Ovary (tissue), 3 donors: ENCODE measurements around the gene SCML1.

Experiments
- POLR2A ChIP-seq: fragments of 450-650 bp; IDR thresholded peaks from one replicate; pipeline ENCODE4 v1.6.1; 2017; ENCODE audit warnings: antibody characterized with exemption, mild to moderate bottlenecking, moderate library complexity
- TF ChIP-seq, protein P1 (sequence below), 3 donors: fragments of 450-650 bp in 2 of 3; fragments of 200-600 bp in 1 of 3; IDR thresholded peaks; one replicate each; pipeline versions ENCODE4 v1.5.1 to v1.8.0; 2016 to 2022; ENCODE audit warnings: antibody characterized with exemption in 3 of 3, mild to moderate bottlenecking in 1 of 3
- donor health status: DM: no; HTN: no; CAD: no.

DNA sequence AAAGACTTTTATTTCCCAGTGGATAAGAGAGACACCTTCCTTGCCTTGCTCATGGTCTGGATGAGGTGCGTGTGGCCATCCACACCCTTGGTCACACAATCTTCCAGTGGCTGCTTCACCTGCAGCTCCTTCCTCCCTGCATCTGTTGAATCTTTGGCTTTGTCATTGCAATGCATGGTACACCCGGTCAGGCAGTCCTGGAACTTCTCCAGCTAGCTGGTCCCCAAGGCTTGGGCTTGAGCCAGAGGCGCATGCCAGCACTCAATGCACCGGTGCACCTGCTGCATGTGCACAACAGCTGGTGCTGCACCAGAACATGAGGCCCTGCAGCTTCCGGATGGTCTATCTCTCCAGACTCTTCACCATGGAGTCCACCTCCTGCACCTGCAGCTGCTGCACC is 31.7 kb downstream of the SCML1 start:
- TF ChIP-seq, protein P1, sequence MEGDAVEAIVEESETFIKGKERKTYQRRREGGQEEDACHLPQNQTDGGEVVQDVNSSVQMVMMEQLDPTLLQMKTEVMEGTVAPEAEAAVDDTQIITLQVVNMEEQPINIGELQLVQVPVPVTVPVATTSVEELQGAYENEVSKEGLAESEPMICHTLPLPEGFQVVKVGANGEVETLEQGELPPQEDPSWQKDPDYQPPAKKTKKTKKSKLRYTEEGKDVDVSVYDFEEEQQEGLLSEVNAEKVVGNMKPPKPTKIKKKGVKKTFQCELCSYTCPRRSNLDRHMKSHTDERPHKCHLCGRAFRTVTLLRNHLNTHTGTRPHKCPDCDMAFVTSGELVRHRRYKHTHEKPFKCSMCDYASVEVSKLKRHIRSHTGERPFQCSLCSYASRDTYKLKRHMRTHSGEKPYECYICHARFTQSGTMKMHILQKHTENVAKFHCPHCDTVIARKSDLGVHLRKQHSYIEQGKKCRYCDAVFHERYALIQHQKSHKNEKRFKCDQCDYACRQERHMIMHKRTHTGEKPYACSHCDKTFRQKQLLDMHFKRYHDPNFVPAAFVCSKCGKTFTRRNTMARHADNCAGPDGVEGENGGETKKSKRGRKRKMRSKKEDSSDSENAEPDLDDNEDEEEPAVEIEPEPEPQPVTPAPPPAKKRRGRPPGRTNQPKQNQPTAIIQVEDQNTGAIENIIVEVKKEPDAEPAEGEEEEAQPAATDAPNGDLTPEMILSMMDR (IDR thresholded peaks at IDR 0.05) = no peak
- no peak for TF ChIP-seq POLR2A
